ENCODE measurements around the gene DACH1.
"Not testable (repeated sequence)": the region's sequence is repeated elsewhere in the genome, so short reads cannot be mapped to it uniquely, and the experiment has no call there.

Gene DACH1

GRCh38 chr13:71867131-71867814 lies at the start of gene DACH1:
Gene DACH1 (minus strand): TSS chr13:71867204.
- TF ChIP-seq CTCF (IDR thresholded peaks at IDR 0.05; ENCODE audit: low read depth, low read length), result no peak
- TF ChIP-seq POLR2A (IDR thresholded peaks at IDR 0.05; ENCODE audit: extremely low read depth, insufficient read length), result peak; percentile 70
- TF ChIP-seq, protein P1, sequence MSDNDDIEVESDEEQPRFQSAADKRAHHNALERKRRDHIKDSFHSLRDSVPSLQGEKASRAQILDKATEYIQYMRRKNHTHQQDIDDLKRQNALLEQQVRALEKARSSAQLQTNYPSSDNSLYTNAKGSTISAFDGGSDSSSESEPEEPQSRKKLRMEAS (IDR thresholded peaks at IDR 0.05; ENCODE audit: low read depth, low read length), result peak; percentile 83
- peak; percentile 82 for TF ChIP-seq MYC (IDR thresholded peaks at IDR 0.05; ENCODE audit: low read depth, low read length)
- peak within 1 kb of the TSS; percentile 75 for H3K4me3 ChIP-seq (ENCODE audit: low read depth, low read length)

DNA sequence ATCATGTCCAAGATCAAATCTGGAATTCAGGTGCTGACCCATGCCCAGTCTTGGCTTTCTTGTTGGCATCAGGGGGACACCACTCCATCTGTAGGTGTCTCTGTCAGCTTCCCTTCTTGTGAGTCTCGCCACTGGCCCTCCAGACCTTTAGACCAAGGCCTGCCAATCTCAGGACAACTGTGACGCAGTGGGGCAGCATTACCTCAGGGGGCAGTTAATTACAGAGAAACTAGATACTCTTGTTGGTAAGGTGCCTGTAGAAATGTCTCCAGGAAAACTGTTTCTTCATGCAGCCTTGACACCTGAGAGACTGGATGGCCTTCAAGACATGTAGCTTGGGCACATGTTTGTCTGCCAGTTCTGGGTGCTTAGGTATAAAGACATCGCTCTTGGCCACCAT lies 46.7 kb upstream of the DACH1 start:
- H3K4me3 ChIP-seq (ENCODE audit: low read depth, low read length), result no peak overlapping the region
- TF ChIP-seq CTCF (IDR thresholded peaks at IDR 0.05; ENCODE audit: low read depth, low read length) (no peak), MYC (IDR thresholded peaks at IDR 0.05; ENCODE audit: low read depth, low read length) (no peak), POLR2A (IDR thresholded peaks at IDR 0.05; ENCODE audit: extremely low read depth, insufficient read length) (no peak)
- TF ChIP-seq, protein P1 (IDR thresholded peaks at IDR 0.05; ENCODE audit: low read depth, low read length), result no peak

More at GRCh38 chr13:71867131-71867814, at the start of gene DACH1:
- DNase-seq (ENCODE audit: low read depth), result peak; percentile 97

DNA sequence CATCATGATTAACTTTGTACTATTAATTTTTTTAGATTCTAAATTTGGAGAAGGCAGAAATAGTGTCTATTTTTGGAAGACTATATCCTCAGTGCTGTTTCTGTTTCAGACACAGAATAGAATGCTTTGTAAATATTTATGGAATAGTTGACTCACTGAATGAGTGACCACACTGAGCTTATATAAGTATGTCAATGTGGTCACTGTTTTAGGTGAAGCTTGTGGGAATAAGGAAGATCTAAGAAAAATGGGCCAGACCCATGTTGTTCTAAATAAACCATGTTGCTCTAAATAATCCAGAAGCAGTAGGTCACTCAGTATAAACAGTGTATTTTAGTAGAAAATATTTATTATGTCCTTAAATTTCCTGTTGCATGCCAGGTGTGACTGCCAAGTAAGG lies 45.5 kb upstream of the DACH1 start:
- TF ChIP-seq, protein P1 (IDR thresholded peaks at IDR 0.05; ENCODE audit: low read depth, low read length), result no peak
- TF ChIP-seq CTCF (IDR thresholded peaks at IDR 0.05; ENCODE audit: low read depth, low read length) (no peak), MYC (IDR thresholded peaks at IDR 0.05; ENCODE audit: low read depth, low read length) (no peak), POLR2A (IDR thresholded peaks at IDR 0.05; ENCODE audit: extremely low read depth, insufficient read length) (no peak)
- H3K4me3 ChIP-seq (ENCODE audit: low read depth, low read length), result no peak overlapping the region
- DNase-seq (ENCODE audit: low read depth), result no peak

More for the DNA sequence above, 46.7 kb upstream of the DACH1 start:
- DNase-seq (ENCODE audit: low read depth), result no peak

- no peak overlapping the region for H3K4me3 ChIP-seq (ENCODE audit: low read depth, low read length)
- DNase-seq (ENCODE audit: low read depth), result no peak
- TF ChIP-seq, protein P1 (IDR thresholded peaks at IDR 0.05; ENCODE audit: low read depth, low read length), result no peak
- TF ChIP-seq POLR2A (IDR thresholded peaks at IDR 0.05; ENCODE audit: extremely low read depth, insufficient read length) (no peak), CTCF (IDR thresholded peaks at IDR 0.05; ENCODE audit: low read depth, low read length) (no peak), MYC (IDR thresholded peaks at IDR 0.05; ENCODE audit: low read depth, low read length) (no peak)
Observed at GRCh38 chr13:71906448-71906847, 39.4 kb upstream of the DACH1 start.

DNA sequence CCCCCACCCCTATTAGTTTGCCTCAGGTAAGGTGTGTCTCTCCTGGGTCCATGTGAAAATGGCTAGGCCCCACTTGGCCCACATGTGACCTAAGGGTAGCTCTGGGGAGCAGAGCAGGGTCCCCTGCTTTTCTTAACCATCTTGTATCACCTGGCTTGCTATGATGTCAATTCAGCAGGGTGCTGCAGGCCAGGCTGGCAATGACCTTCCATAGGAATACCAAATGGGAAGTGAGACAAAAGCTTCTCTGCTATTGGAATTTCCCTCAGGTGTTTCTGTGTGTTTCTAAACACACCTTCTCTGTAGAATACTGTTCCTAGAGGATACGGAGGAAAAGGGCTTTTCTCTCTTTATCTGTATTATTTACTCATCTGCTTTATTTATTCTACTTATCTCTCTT lies 35.7 kb upstream of the DACH1 start:
- DNase-seq (ENCODE audit: low read depth), result no peak
- no peak for TF ChIP-seq CTCF (IDR thresholded peaks at IDR 0.05; ENCODE audit: low read depth, low read length)
- no peak overlapping the region for H3K4me3 ChIP-seq (ENCODE audit: low read depth, low read length)

GRCh38 chr13:71893506-71893905 lies 26.5 kb upstream of the DACH1 start:
- DNase-seq (ENCODE audit: low read depth); H3K4me3 ChIP-seq (ENCODE audit: low read depth, low read length): not testable (repeated sequence)

Measured in NB4 (cell line).